HG03135 (cell line): ENCODE measurements around the gene PSMG2.

Experiments
- ATAC-seq: cut with Tn5 transposase; IDR thresholded peaks from one replicate; pipeline ENCODE4 v1.9.1; 2021; ENCODE audit warnings: mild to moderate bottlenecking, moderate library complexity; ENCODE audit not compliant: unreplicated experiment

PSMG2 gene

GRCh38 chr18:12702221-12703095, at the start of gene PSMG2, which contains the start of gene CEP76:
TSS of gene PSMG2 (plus strand) at chr18:12703042. CDS start at chr18:12703108, 66 bp downstream.
TSS of gene CEP76 (minus strand) at chr18:12702723. CDS start at chr18:12702548, 175 bp downstream.
- peak; percentile 79 for ATAC-seq

GRCh38 chr18:12654971-12655370, 47.9 kb upstream of the PSMG2 start:
- no peak for ATAC-seq

- ATAC-seq, result no peak
These were observed 46.3 kb upstream of the PSMG2 start for GRCh38 chr18:12656605-12656937.

GRCh38 chr18:12656938-12657683, 45.7 kb upstream of the PSMG2 start:
- ATAC-seq, result peak; percentile 16

GRCh38 chr18:12657684-12658425, 45.0 kb upstream of the PSMG2 start, which contains the start of gene SPIRE1:
TSS of gene SPIRE1 (minus strand) at chr18:12658107. CDS start at chr18:12657866, 241 bp downstream.
- peak; percentile 46 for ATAC-seq

- peak; percentile 33 for ATAC-seq
These were observed 44.3 kb upstream of the PSMG2 start for GRCh38 chr18:12658426-12659138.

GRCh38 chr18:12659904-12660605, 42.8 kb upstream of the PSMG2 start:
- no peak for ATAC-seq

GRCh38 chr18:12668041-12668440, 34.8 kb upstream of the PSMG2 start:
- ATAC-seq, result no peak

- ATAC-seq, result no peak
These were observed 23.6 kb upstream of the PSMG2 start for GRCh38 chr18:12679183-12679786.

GRCh38 chr18:12686100-12686499, 16.7 kb upstream of the PSMG2 start:
- no peak for ATAC-seq

- ATAC-seq, result no peak
These were observed 13.5 kb upstream of the PSMG2 start for GRCh38 chr18:12689256-12689850.

- ATAC-seq, result no peak
These were observed 10.6 kb upstream of the PSMG2 start for GRCh38 chr18:12692206-12692605.

GRCh38 chr18:12694032-12694431, 8.8 kb upstream of the PSMG2 start:
- ATAC-seq, result no peak

GRCh38 chr18:12699747-12700146, 3.1 kb upstream of the PSMG2 start:
- ATAC-seq, result no peak

- no peak for ATAC-seq
These were observed 1.7 kb upstream of the PSMG2 start for GRCh38 chr18:12701161-12701560.

- ATAC-seq, result peak; percentile 33
These were observed 290 bp downstream of the PSMG2 start for GRCh38 chr18:12703096-12703567.

GRCh38 chr18:12703664-12704063, 822 bp downstream of the PSMG2 start:
- no peak for ATAC-seq

GRCh38 chr18:12711446-12711845, 8.6 kb downstream of the PSMG2 start:
- no peak for ATAC-seq
